SJCRH30 (cell line): ENCODE results near the gene MAPK8IP3. TPM values are rescaled to one million over a fixed set of nuclear protein-coding genes. Genes with fewer than 3 reads are reported as not detected.
A peak's percentile ranks its signal among the peaks of the same experiment; 100 is the strongest.

ENCODE experiments used
- DNase-seq, 2 experiments: peaks; one replicate each; pipeline ENCODE4 v3.0.0-alpha.2; 2015 to 2020
- H3K27ac ChIP-seq: fragments of 250-450 bp; sonication (Bioruptor Pico); 2 replicates; pipeline ENCODE4 v1.5.1; 2020; ENCODE audit warnings: mild to moderate bottlenecking, moderate library complexity
- H3K27me3 ChIP-seq: fragments of 250-450 bp; sonication (Bioruptor Pico); 2 replicates; pipeline ENCODE4 v1.5.1; 2020; ENCODE audit warnings: mild to moderate bottlenecking, moderate library complexity
- H3K36me3 ChIP-seq: fragments of 250-450 bp; sonication (Bioruptor Pico); 2 replicates; pipeline ENCODE4 v1.5.1; 2020; ENCODE audit warnings: mild to moderate bottlenecking, moderate library complexity
- H3K4me1 ChIP-seq: fragments of 250-450 bp; sonication (Bioruptor Pico); 2 replicates; pipeline ENCODE4 v1.5.1; 2020; ENCODE audit warnings: mild to moderate bottlenecking, moderate library complexity
- H3K4me3 ChIP-seq: fragments of 250-450 bp; sonication (Bioruptor Pico); 2 replicates; pipeline ENCODE4 v1.5.1; 2020; ENCODE audit warnings: mild to moderate bottlenecking, moderate library complexity
- H3K9me3 ChIP-seq: fragments of 250-450 bp; sonication (Bioruptor Pico); replicated peaks from 2 replicates; pipeline ENCODE4 v1.5.1; 2020; ENCODE audit warnings: mild to moderate bottlenecking, moderate library complexity
- total RNA-seq: library from RNA; depleted of rRNA; stranded (reverse); fragments of >200 nt; shearing (Covaris generic); gene quantifications from 2 replicates; pipeline ENCODE4 v1.2.3, GENCODE V29; 2014

Gene MAPK8IP3
- total RNA-seq, 1 experiment from 2014 or later: 34.7 TPM

DNA sequence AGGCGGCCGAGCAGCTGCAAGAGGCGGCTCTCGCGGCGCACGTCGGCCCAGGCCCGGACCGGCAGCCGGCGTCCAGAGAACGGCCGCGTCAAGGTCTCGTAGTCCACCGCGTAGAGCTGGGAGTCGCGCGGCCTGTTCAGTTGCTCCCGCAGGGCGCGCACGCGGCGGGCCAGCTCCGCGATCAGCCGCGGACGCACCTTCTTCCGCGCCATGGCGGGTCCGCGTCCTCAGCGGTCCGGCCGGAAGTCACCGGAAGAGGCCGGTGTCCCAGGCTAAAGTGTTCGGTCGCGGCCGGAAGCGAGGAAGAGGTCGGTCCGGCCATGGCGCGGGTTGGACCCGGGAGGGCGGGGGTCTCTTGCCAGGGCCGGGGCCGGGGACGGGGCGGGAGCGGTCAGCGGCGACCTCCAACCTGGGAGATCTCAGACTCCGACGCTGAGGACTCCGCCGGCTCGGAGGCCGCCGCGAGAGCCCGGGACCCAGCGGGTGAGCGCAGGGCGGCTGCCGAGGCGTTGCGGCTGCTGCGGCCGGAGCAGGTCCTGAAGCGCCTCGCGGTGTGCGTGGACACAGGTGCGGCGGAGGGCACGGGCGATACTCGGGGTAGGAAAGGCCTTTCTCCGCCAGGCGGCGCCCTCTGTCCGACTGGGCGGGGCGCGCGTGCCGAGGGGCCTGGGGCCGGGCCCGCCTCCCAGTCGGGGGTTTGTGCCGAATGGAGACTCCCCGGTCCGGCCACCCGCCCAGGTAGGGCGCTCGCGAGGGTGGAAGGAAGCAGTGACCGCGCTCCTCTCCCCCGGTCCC lies 67.1 kb downstream of the MAPK8IP3 start, which contains the start of gene MRPS34:
Gene MRPS34, minus strand, starts transcription at position 227 of the 795 bp plus-strand sequence. Its CDS starts 15 bp downstream, at position 212.
- Histone ChIP-seq H3K36me3 (peaks cover 8% of the 10 kb centered on the region; the same call in 1 of the 2 replicates), H3K9me3 (no peaks in the 10 kb centered on the region), H3K27me3 (no peaks in the 10 kb centered on the region), H3K27ac (peak within 1 kb of the TSS; percentile 71), H3K4me3 (peak within 1 kb of the TSS; percentile 97), H3K4me1 (peaks cover 6% of the 10 kb centered on the region; the same call in 1 of the 2 replicates)
- DNase-seq: peak; percentile 86 to 88

- H3K9me3 ChIP-seq: no peaks in the 10 kb centered on the region
- H3K27me3 ChIP-seq: no peaks in the 10 kb centered on the region
- H3K4me3 ChIP-seq: peak overlapping the region; percentile 97
- peaks cover 8% of the 10 kb centered on the region; the same call in 1 of the 2 replicates for H3K36me3 ChIP-seq
- peak overlapping the region; percentile 71 for H3K27ac ChIP-seq
- DNase-seq: peak in 1 of 2 experiments; percentile 33
- peaks cover 6% of the 10 kb centered on the region; the same call in 1 of the 2 replicates for H3K4me1 ChIP-seq
These were observed 67.9 kb downstream of the MAPK8IP3 start for GRCh38 chr16:1773703-1774447.

DNA sequence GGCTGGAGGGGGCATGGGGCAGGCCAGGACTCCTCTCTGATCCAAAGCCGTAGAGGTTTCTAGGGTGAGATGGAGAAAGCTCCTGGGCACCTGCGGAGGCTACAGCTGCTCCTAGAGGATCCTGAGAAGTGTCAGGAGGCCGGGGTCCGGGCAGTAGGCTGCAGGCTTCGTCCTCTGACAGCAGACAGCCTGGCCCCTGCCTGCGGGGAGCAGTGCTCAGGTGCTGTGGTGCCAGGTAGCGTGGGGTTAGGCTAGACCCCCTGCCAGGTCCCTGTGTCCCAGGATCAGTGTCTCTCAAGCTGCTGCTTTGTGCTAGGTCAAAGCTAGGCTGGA lies 68.4 kb downstream of the MAPK8IP3 start:
- no peak for DNase-seq
- Histone ChIP-seq H3K27ac (no peak overlapping the region), H3K4me3 (peak overlapping the region; percentile 97), H3K27me3 (no peaks in the 10 kb centered on the region), H3K9me3 (no peaks in the 10 kb centered on the region), H3K36me3 (peaks cover 8% of the 10 kb centered on the region; the same call in 1 of the 2 replicates), H3K4me1 (peaks cover 6% of the 10 kb centered on the region; the same call in 1 of the 2 replicates)

DNA sequence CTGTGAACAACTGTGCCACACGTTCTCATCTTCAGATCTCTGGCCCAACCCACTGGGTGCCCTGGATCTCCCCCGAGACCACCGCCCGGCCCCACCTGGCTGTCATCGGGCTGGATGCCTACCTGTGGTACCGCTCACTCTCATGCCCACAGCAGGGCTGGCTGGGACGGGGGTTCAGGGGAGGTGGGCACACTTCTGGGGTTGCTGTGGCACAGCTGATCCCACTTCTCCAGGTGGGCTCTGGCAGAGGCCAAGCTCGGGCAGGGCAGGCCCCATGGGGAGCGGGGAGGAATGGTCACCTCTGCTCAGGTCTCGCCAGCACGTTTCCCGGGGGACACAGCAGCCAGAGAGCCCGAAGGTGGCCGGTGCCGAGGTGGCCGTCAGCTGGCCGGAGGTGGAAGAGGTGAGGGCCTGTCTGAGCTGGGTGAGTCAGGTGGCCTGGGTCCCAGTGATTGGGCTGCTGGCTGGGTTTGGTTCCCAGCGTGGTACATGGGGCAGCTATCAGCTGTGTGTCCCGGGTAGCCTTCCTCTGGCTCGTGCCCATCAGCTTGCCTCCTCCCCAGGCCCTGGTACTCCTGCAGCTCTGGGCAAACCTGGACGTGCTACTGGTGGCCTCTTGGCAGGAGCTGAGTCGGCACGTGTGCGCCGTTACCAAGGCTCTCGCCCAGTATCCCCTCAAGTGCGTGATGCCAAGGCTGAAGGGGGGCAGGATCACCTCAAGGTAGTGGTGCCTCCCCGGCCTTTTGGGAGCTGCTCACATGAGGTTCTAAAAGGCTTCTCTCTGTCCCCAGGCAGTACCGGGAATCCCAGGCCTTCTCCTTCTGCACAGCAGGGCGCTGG lies 69.2 kb downstream of the MAPK8IP3 start:
- peaks cover 6% of the 10 kb centered on the region; the same call in 1 of the 2 replicates for H3K36me3 ChIP-seq

DNA sequence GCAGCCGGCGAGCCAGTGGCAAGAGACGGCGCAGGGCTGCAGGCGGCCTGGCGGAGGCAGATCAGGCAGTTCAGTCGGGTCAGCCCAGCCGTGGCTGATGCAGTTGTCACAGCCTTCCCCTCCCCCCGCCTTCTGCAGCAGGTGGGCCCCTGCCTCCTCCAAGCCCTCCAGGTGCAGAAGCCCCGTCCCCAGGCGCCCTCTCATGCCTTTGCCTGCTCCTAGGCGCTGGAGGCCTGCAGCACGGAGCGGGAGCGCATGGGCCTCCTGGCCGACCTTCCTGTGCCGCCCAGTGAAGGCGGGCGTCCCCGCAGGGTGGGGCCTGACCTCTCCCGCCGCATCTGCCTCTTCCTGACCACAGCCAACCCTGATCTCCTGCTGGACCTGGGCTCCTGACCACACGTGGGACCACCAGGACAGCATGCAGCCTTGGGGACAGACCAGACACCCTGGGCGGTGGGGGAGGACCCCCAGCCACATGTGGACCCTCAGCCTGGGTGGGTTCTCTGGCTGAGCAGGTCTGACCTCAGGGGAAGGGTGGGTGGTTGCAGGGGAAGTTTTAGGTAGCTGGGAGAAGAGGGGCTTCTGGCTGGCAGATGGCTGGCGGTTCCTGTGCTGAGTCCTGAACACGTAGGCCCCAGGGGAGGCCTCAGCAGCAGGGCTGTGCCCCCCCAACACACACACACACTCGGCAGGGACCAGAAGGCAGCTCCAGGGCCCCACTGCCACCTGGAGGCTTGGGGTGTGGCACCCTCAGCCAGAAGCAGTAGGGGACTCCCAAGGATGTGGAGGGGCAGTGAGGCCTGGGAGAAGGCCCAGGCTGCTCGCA lies 70.1 kb downstream of the MAPK8IP3 start:
- no peaks in the 10 kb centered on the region for H3K36me3 ChIP-seq
- no peaks in the 10 kb centered on the region for H3K9me3 ChIP-seq
- H3K4me1 ChIP-seq: peaks cover 6% of the 10 kb centered on the region; the same call in 1 of the 2 replicates
- H3K27me3 ChIP-seq: no peaks in the 10 kb centered on the region
- no peak overlapping the region for H3K4me3 ChIP-seq
- no peak for DNase-seq
- no peak overlapping the region for H3K27ac ChIP-seq

More for the DNA sequence above, 69.2 kb downstream of the MAPK8IP3 start:
- no peak for DNase-seq
- H3K4me3 ChIP-seq: no peak overlapping the region
- H3K27me3 ChIP-seq: no peaks in the 10 kb centered on the region
- no peak overlapping the region for H3K27ac ChIP-seq
- H3K9me3 ChIP-seq: no peaks in the 10 kb centered on the region
- peaks cover 6% of the 10 kb centered on the region; the same call in 1 of the 2 replicates for H3K4me1 ChIP-seq

DNA sequence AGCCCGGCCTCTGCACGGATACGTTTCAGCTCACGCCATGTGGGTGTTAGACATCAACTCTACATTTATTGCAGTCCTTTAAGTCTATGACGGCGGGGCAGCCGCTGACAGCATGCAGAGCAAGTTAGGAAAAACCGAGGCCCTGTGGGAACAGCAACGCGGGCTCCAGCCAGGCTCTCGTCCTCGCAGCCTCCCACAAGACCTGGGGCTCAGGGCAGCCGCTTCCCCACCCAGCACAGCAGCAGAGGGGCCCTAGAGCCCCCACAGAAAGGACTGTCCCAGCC lies 70.6 kb downstream of the MAPK8IP3 start:
- peaks cover 6% of the 10 kb centered on the region; the same call in 1 of the 2 replicates for H3K4me1 ChIP-seq
- DNase-seq: no peak
- H3K27me3 ChIP-seq: no peaks in the 10 kb centered on the region
- H3K27ac ChIP-seq: no peak overlapping the region
- H3K36me3 ChIP-seq: no peaks in the 10 kb centered on the region
- H3K4me3 ChIP-seq: no peak overlapping the region
- no peaks in the 10 kb centered on the region for H3K9me3 ChIP-seq

- peaks cover 6% of the 10 kb centered on the region; the same call in 1 of the 2 replicates for H3K4me1 ChIP-seq
- no peaks in the 10 kb centered on the region for H3K36me3 ChIP-seq
- no peaks in the 10 kb centered on the region for H3K9me3 ChIP-seq
- H3K27me3 ChIP-seq: no peaks in the 10 kb centered on the region
- H3K4me3 ChIP-seq: no peak overlapping the region
- H3K27ac ChIP-seq: no peak overlapping the region
- DNase-seq: no peak
These were observed 71.0 kb downstream of the MAPK8IP3 start for GRCh38 chr16:1776991-1777374.

GRCh38 chr16:1777375-1778199 lies 71.6 kb downstream of the MAPK8IP3 start:
- Histone ChIP-seq H3K27me3 (no peaks in the 10 kb centered on the region), H3K9me3 (no peaks in the 10 kb centered on the region), H3K4me3 (no peak overlapping the region), H3K27ac (no peak overlapping the region), H3K4me1 (peaks cover 6% of the 10 kb centered on the region; the same call in 1 of the 2 replicates), H3K36me3 (no peaks in the 10 kb centered on the region)
- no peak for DNase-seq

DNA sequence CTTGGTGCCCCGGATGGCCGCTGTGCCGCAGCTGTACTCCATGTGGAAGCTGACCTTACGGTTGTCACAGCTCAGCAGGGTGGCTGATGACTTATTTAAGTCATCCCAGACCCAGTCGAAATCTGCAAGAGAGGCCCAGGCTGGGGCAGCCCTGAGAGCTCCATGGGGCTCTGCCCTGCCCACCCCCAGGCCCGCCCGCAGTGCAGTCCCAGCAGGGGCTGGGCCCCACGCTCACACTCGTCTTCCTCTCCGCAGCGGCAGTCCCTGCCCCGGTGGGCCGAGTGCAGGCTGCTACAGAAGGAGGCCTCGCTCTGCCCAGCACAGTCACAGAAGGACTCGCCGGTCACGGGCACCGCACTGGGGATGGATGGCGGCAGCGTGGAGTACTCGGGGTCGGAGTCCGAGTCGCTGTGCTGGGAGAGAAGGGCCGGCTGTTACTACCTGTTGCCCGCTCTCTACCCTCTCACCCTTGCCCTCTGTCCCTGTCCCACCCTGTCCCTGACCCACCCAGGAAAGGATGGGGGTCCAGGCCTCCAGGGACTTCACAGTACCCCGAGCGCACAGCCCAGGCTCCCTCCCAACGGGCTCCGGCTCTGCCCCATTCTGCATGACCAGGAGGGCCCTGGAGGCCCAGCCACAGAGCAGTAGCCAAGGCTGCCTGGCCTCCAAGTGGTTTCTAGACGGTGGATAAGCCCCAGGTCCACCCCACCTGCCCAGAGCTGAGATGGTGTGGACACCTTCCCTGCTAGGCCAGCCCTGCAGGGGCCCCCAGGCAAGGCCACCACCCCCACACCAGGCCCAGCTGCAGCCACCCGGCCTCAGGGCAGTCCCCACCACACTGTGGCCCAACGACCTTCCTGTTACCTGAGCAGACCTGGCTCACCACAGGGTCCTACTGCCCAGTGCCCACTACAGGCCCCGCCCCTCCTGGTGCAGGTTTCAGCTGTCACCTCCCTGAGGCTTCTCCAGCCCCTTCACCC lies 72.5 kb downstream of the MAPK8IP3 start:
- Histone ChIP-seq H3K27ac (no peak overlapping the region), H3K4me3 (no peak overlapping the region), H3K9me3 (no peaks in the 10 kb centered on the region), H3K36me3 (no peaks in the 10 kb centered on the region), H3K27me3 (no peaks in the 10 kb centered on the region), H3K4me1 (peaks cover 6% of the 10 kb centered on the region; the same call in 1 of the 2 replicates)
- no peak for DNase-seq

GRCh38 chr16:1779234-1779701 lies 73.3 kb downstream of the MAPK8IP3 start:
- Histone ChIP-seq H3K4me3 (no peak overlapping the region), H3K4me1 (peaks cover 2% of the 10 kb centered on the region; the same call in 1 of the 2 replicates), H3K9me3 (no peaks in the 10 kb centered on the region), H3K27me3 (no peaks in the 10 kb centered on the region), H3K27ac (no peak overlapping the region), H3K36me3 (no peaks in the 10 kb centered on the region)
- DNase-seq: no peak

DNA sequence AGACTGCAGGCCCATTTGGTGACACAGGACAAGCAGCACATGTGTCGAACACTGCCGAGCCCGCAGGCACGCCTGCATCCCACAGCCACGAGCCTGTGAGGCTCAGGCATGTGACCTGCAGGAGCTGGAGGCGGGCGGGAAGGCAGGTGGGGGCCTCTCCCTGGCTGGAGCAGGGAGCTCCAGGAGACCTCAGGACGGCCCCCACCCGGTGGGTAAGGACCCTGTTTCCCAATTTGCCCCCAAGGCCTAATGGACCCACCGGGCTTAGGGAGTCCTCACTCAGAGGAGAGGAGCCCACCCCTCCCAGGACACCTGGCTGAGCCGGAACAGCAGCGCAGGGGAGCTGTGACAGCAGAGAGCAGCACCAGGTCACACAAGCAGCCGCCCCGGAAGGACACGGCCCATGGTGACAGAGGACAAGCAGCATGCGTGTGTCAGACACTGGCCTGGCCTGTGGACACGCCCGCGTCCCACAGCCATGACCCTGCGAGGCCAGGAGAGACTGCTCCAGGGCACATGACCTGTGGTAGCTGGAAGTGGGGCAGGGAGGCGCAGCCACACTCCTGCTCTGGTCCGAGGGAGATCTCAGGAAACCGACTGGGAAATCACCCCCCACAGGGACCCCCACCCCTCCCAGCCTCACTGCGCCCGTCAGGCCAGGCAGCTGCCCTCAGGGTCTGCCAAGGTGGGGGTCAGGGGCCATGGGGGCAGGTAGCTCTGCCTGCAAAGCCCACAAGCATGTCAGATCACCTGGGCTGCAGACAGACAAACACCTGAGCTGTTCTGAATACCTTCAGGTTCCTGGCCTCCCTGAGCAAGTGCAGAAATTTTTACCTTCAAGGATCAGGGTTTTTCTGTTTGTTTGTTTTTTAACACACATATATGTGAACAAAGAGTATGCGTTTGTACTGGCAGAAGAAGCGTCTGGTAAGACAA lies 74.0 kb downstream of the MAPK8IP3 start:
- H3K4me3 ChIP-seq: no peak overlapping the region
- no peaks in the 10 kb centered on the region for H3K27me3 ChIP-seq
- no peak for DNase-seq
- no peaks in the 10 kb centered on the region for H3K36me3 ChIP-seq
- H3K27ac ChIP-seq: no peak overlapping the region
- H3K9me3 ChIP-seq: no peaks in the 10 kb centered on the region
- H3K4me1 ChIP-seq: no peaks in the 10 kb centered on the region
